Lower leg skin (tissue), 3 donors: ENCODE measurements around the gene LDLRAD3.

ENCODE experiments used
- POLR2A ChIP-seq, 2 donors: fragments of 450-650 bp; IDR thresholded peaks; one replicate each; pipeline ENCODE4 v1.6.1; 2016 to 2017; ENCODE audit warnings: antibody characterized with exemption in 2 of 2, mild to moderate bottlenecking in 1 of 2, moderate library complexity in 1 of 2
- TF ChIP-seq, protein P1 (sequence below), 3 donors: fragments of 450-650 bp; IDR thresholded peaks; one replicate each; pipeline ENCODE4 v1.5.1; 2016; ENCODE audit warnings: antibody characterized with exemption in 3 of 3, mild to moderate bottlenecking in 3 of 3, moderate library complexity in 2 of 3

DNA sequence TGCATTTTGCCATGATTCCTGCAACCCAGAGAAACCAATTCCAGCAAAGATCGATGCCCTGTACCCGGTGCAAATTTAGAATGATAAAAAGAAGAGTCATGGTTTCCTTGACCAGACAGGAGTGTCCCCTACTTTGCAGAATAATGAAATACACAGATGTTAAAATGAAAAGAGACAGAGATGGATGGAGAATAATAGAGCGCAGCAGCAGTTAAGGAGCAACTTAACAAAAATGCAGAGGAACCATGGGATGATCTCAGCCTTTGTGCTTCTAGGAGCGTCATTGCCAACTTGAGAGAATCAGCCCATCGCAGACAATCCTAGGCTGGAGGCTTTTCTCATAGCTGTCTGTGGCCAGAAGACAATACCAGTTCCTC, 127.1 kb downstream of the LDLRAD3 start:
- TF ChIP-seq, protein P1, sequence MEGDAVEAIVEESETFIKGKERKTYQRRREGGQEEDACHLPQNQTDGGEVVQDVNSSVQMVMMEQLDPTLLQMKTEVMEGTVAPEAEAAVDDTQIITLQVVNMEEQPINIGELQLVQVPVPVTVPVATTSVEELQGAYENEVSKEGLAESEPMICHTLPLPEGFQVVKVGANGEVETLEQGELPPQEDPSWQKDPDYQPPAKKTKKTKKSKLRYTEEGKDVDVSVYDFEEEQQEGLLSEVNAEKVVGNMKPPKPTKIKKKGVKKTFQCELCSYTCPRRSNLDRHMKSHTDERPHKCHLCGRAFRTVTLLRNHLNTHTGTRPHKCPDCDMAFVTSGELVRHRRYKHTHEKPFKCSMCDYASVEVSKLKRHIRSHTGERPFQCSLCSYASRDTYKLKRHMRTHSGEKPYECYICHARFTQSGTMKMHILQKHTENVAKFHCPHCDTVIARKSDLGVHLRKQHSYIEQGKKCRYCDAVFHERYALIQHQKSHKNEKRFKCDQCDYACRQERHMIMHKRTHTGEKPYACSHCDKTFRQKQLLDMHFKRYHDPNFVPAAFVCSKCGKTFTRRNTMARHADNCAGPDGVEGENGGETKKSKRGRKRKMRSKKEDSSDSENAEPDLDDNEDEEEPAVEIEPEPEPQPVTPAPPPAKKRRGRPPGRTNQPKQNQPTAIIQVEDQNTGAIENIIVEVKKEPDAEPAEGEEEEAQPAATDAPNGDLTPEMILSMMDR (IDR thresholded peaks at IDR 0.05): no peak
- TF ChIP-seq POLR2A (IDR thresholded peaks at IDR 0.05): no peak
